Measurements from ENCODE around the gene TOP2B.

- TF ChIP-seq USF1 (IDR thresholded peaks at IDR 0.05; ENCODE audit: borderline replicate concordance, low read depth): no peak
- TF ChIP-seq POLR2AphosphoS5 (IDR thresholded peaks at IDR 0.05; ENCODE audit: low read depth, low read length): no peak
- no peak for TF ChIP-seq RAD21 (IDR thresholded peaks at IDR 0.05; ENCODE audit: low read length)
- no peak for TF ChIP-seq CTCF (IDR thresholded peaks at IDR 0.05)
- TF ChIP-seq MXI1 (IDR thresholded peaks at IDR 0.05; ENCODE audit: low read depth, low read length): no peak
- TF ChIP-seq EP300 (IDR thresholded peaks at IDR 0.05; ENCODE audit: borderline replicate concordance in 1 of 2, low read depth in 1 of 2, low read length in 1 of 2): no peak
- TF ChIP-seq USF2 (IDR thresholded peaks at IDR 0.05; ENCODE audit: borderline replicate concordance, low read depth, low read length): no peak
- TF ChIP-seq PBX3 (IDR thresholded peaks at IDR 0.05): no peak
- TF ChIP-seq JUND (IDR thresholded peaks at IDR 0.05): no peak
- TF ChIP-seq FOSL2 (IDR thresholded peaks at IDR 0.05; ENCODE audit: borderline replicate concordance, low read depth): no peak
- TF ChIP-seq FOXM1 (IDR thresholded peaks at IDR 0.05; ENCODE audit: low read depth): no peak
- TF ChIP-seq GABPA (IDR thresholded peaks at IDR 0.05; ENCODE audit: low read depth): no peak
- TF ChIP-seq NRF1 (IDR thresholded peaks at IDR 0.05; ENCODE audit: low read depth, low read length): no peak
- TF ChIP-seq FOXJ3 (CRISPR knock-in tag; IDR thresholded peaks at IDR 0.05): no peak
Measured at GRCh38 chr3:25587975-25588374, 76.7 kb downstream of the TOP2B start.

Measured in SK-N-SH (cell line).